Activated CD8-positive, alpha-beta memory T cell treated with anti-CD3 and anti-CD28 coated beads for 24 hours (primary cell): ENCODE results near the gene CASKIN2.

ENCODE experiments used
- DNase-seq: peaks from one replicate; pipeline ENCODE4 v3.0.0-alpha.2; 2020

The CASKIN2 gene

GRCh38 chr17:75518201-75518600 is 2.9 kb upstream of the CASKIN2 start:
- DNase-seq = no peak

GRCh38 chr17:75517297-75517865 is 2.0 kb upstream of the CASKIN2 start:
- peak; percentile 65 for DNase-seq

- peak; percentile 83 for DNase-seq
These were observed 1.4 kb upstream of the CASKIN2 start for GRCh38 chr17:75516619-75517296.

GRCh38 chr17:75516255-75516618 is 900 bp upstream of the CASKIN2 start, which contains the start of gene TSEN54:
Gene TSEN54, plus strand, starts transcription at chr17:75516528. Its CDS starts 33 bp downstream, at chr17:75516561.
- peak; percentile 97 for DNase-seq

- peak; percentile 64 for DNase-seq
These were observed 330 bp downstream of the CASKIN2 start for GRCh38 chr17:75514919-75515495.

- no peak for DNase-seq
These were observed 928 bp downstream of the CASKIN2 start for GRCh38 chr17:75514299-75514918.

- DNase-seq = no peak
These were observed 1.7 kb downstream of the CASKIN2 start for GRCh38 chr17:75513641-75514000.

- DNase-seq = no peak
These were observed 2.3 kb downstream of the CASKIN2 start for GRCh38 chr17:75512926-75513640.

GRCh38 chr17:75511610-75512575 is 3.4 kb downstream of the CASKIN2 start:
- no peak for DNase-seq

- no peak for DNase-seq
These were observed 4.1 kb downstream of the CASKIN2 start for GRCh38 chr17:75511270-75511609.

- no peak for DNase-seq
These were observed 5.6 kb downstream of the CASKIN2 start for GRCh38 chr17:75509528-75510258.

- DNase-seq = no peak
These were observed 6.4 kb downstream of the CASKIN2 start for GRCh38 chr17:75508931-75509361.

- DNase-seq = no peak
These were observed 7.3 kb downstream of the CASKIN2 start for GRCh38 chr17:75507733-75508719.

GRCh38 chr17:75506888-75507287 is 8.4 kb downstream of the CASKIN2 start:
- DNase-seq = no peak

- DNase-seq = no peak
These were observed 9.2 kb downstream of the CASKIN2 start for GRCh38 chr17:75506134-75506533.

- no peak for DNase-seq
These were observed 9.7 kb downstream of the CASKIN2 start for GRCh38 chr17:75505640-75506039.

- no peak for DNase-seq
These were observed 10.3 kb downstream of the CASKIN2 start for GRCh38 chr17:75505152-75505409.

GRCh38 chr17:75504347-75505151 is 10.8 kb downstream of the CASKIN2 start:
- peak; percentile 71 for DNase-seq

- no peak for DNase-seq
These were observed 11.4 kb downstream of the CASKIN2 start for GRCh38 chr17:75503976-75504346.
